Skeletal muscle tissue (tissue), 4 donors: Measurements from ENCODE around the gene FGFR2. TPM values are rescaled to one million over a fixed set of nuclear protein-coding genes. Genes with fewer than 3 reads are reported as not detected.

Source experiments
- H3K27ac ChIP-seq: one replicate; pipeline ENCODE4 v1.7.0; 2013; ENCODE audit warnings: mild to moderate bottlenecking, low read depth, low read length, inconsistent platforms
- H3K27me3 ChIP-seq, 3 donors: one replicate each; pipeline ENCODE4 v1.7.0; 2013; ENCODE audit warnings: low read length in 3 of 3; ENCODE audit not compliant: control insufficient read depth in 3 of 3, insufficient read depth in 3 of 3
- H3K36me3 ChIP-seq, 3 donors: one replicate each; pipeline ENCODE4 v1.7.0; 2013; ENCODE audit warnings: low read length in 3 of 3; ENCODE audit not compliant: control insufficient read depth in 3 of 3, insufficient read depth in 3 of 3
- H3K4me1 ChIP-seq, 3 donors: one replicate each; pipeline ENCODE4 v1.7.0; 2013; ENCODE audit warnings: low read length in 3 of 3, mild to moderate bottlenecking in 3 of 3; ENCODE audit not compliant: control insufficient read depth in 3 of 3, insufficient read depth in 3 of 3
- H3K4me3 ChIP-seq, 3 donors: one replicate each; pipeline ENCODE4 v1.7.0; 2013; ENCODE audit warnings: low read length in 3 of 3
- H3K9ac ChIP-seq, 3 donors: one replicate each; pipeline ENCODE4 v1.7.0; 2013; ENCODE audit warnings: low read length in 3 of 3, mild to moderate bottlenecking in 3 of 3, moderate library complexity in 2 of 3, low read depth in 1 of 3
- H3K9me3 ChIP-seq, 3 donors: one replicate each; pipeline ENCODE4 v1.7.0; 2013; ENCODE audit warnings: low read length in 3 of 3; ENCODE audit not compliant: control insufficient read depth in 3 of 3
- total RNA-seq: library from RNA; depleted of rRNA; stranded (reverse); fragments of >200 nt; gene quantifications from one replicate; pipeline ENCODE4 v1.2.3, GENCODE V29; 2014
- donor health status: Osteomylitis.

The FGFR2 gene
- total RNA-seq, 1 donor from 2014 or later, result 11.5 TPM

- H3K27me3 ChIP-seq, result peaks cover 0 to 12% (median 0%) of the 10 kb centered on the region in 3 donors
- no peak overlapping the region for H3K4me3 ChIP-seq
- H3K9me3 ChIP-seq, result no peaks in the 10 kb centered on the region
- H3K9ac ChIP-seq, result no peak overlapping the region
- H3K36me3 ChIP-seq, result no peaks in the 10 kb centered on the region
- no peak overlapping the region for H3K27ac ChIP-seq
- H3K4me1 ChIP-seq, result no peaks in the 10 kb centered on the region
These were observed 149.3 kb downstream of the FGFR2 start for GRCh38 chr10:121448766-121449421.

DNA sequence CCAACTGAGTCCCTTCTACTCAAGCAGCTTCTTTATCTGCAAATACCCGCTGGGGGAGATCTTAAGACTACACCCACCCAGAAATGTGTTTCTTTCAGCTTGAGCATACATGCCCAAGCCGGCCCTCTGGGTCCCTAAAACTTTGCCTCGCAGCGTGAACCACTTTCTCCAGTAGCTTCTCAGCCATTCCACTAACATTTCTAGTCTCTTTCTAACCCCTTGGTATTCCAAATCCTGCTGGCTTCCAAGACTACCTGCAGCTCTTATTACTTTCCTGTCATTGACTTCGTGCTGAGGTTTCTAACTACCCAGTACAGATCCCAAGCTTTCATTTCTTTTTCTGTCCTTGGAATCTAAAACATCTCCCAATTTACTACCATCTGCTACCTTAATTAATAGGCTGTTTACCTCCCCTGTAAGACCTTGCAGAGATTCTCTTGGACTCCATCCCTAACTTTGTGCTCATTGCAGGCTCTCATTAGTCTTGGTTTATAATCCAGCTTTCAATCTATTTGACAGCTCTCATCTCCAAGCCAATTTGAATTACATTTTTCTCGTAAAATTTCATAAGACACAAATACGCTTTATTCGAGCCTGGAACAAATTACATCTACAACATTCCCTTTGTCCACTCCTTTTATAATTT, 153.6 kb downstream of the FGFR2 start:
- Histone ChIP-seq H3K27me3 (peaks cover 0 to 8% (median 0%) of the 10 kb centered on the region in 3 donors), H3K9me3 (no peaks in the 10 kb centered on the region), H3K4me3 (no peak overlapping the region), H3K9ac (no peak overlapping the region), H3K36me3 (no peaks in the 10 kb centered on the region), H3K27ac (no peak overlapping the region), H3K4me1 (no peaks in the 10 kb centered on the region)

- Histone ChIP-seq H3K36me3 (no peaks in the 10 kb centered on the region), H3K9me3 (no peaks in the 10 kb centered on the region), H3K27me3 (no peaks in the 10 kb centered on the region), H3K27ac (no peak overlapping the region), H3K9ac (no peak overlapping the region), H3K4me1 (no peaks in the 10 kb centered on the region), H3K4me3 (no peak overlapping the region)
These were observed 155.9 kb downstream of the FGFR2 start for GRCh38 chr10:121442086-121442935.

GRCh38 chr10:121440461-121440860, 157.8 kb downstream of the FGFR2 start:
- Histone ChIP-seq H3K9ac (no peak overlapping the region), H3K27me3 (no peaks in the 10 kb centered on the region), H3K9me3 (no peaks in the 10 kb centered on the region), H3K4me3 (no peak overlapping the region), H3K36me3 (no peaks in the 10 kb centered on the region), H3K4me1 (no peaks in the 10 kb centered on the region), H3K27ac (no peak overlapping the region)

DNA sequence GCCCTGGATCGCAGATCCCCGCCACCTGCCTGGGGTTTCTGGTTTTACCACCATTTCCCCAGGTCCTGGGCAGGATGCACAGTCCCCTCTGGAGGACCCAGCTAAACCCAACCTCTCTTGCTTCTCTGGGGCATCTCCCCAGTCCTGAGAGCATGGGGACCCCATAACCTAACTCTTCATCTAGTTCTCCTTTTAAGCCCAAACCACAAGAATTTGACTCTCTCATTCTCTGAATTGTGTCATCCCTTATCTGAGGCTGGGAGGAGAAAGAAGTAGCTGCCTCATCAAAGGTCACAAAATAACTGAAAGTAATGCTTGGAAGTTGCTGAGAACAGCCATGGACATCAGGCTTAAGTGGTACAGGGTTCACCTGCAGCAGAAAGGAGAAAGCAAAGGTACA, 159.9 kb downstream of the FGFR2 start:
- H3K9me3 ChIP-seq, result no peaks in the 10 kb centered on the region
- H3K36me3 ChIP-seq, result no peaks in the 10 kb centered on the region
- H3K27ac ChIP-seq, result no peak overlapping the region
- peaks cover 0 to 3% (median 0%) of the 10 kb centered on the region in 3 donors for H3K27me3 ChIP-seq
- no peak overlapping the region for H3K4me3 ChIP-seq
- H3K9ac ChIP-seq, result no peak overlapping the region
- H3K4me1 ChIP-seq, result no peaks in the 10 kb centered on the region

DNA sequence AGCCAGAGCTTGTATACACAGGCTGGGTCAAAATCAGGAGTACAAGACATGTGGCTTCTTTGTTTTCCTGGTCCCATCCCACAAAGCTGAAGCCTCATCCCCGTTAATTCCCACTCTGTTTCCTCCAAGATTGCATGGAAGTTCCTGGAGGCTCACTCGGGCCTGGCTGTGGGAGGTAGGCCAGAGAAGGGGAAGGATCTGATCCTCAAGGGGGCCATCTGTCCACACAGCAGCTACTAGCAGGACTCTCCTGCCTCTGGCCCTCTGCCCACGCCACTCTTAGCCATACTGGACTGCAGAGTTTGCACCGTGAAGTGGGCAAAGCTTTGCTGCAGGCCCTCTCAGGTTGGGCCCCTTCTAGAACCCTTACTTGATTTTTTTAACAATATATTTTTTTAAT, 160.6 kb downstream of the FGFR2 start:
- Histone ChIP-seq H3K27me3 (peaks cover 0 to 6% (median 0%) of the 10 kb centered on the region in 3 donors), H3K9me3 (no peaks in the 10 kb centered on the region), H3K36me3 (no peaks in the 10 kb centered on the region), H3K27ac (no peak overlapping the region), H3K9ac (no peak overlapping the region), H3K4me1 (no peaks in the 10 kb centered on the region), H3K4me3 (no peak overlapping the region)

DNA sequence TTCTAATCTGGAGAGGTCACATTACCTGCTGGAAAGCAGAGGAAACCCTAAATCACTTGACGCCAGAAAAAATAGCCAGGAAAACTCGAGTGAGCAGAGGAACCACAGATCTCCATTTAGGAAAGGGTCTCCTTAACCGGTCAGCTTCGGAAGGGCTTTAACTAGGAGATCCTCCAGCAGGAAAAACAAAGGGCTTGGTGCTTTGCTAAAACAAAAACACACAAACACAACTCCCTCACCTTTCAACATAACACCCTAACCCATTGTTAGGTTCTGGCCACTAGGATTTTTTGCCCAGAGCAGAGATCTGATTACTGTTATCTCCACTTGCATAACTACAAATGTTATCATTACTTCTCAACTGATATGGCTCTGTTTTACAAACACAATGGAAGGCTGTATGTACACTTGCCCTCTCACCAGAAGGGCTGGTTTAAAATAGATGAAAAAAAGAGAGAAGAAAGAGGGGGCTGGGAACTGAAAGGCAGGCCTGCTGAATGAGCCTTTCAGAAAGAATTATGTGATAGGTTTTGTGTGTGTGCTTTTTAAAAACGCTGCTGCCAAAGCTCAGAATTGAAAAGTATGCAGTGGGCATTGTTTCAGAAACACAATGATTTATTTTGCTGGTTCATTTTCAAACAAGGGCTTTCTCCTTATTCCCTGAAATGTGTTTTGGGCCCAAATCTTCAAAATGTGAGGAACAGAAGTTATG, 161.5 kb downstream of the FGFR2 start:
- Histone ChIP-seq H3K27ac (no peak overlapping the region), H3K4me1 (no peaks in the 10 kb centered on the region), H3K27me3 (peaks cover 0 to 7% (median 0%) of the 10 kb centered on the region in 3 donors), H3K36me3 (no peaks in the 10 kb centered on the region), H3K9me3 (no peaks in the 10 kb centered on the region), H3K4me3 (no peak overlapping the region), H3K9ac (no peak overlapping the region)

- no peaks in the 10 kb centered on the region for H3K9me3 ChIP-seq
- H3K4me3 ChIP-seq, result no peak overlapping the region
- no peak overlapping the region for H3K9ac ChIP-seq
- H3K4me1 ChIP-seq, result no peaks in the 10 kb centered on the region
- no peaks in the 10 kb centered on the region for H3K36me3 ChIP-seq
- peaks cover 0 to 7% (median 0%) of the 10 kb centered on the region in 3 donors for H3K27me3 ChIP-seq
- H3K27ac ChIP-seq, result no peak overlapping the region
These were observed 162.0 kb downstream of the FGFR2 start for GRCh38 chr10:121436281-121436629.

DNA sequence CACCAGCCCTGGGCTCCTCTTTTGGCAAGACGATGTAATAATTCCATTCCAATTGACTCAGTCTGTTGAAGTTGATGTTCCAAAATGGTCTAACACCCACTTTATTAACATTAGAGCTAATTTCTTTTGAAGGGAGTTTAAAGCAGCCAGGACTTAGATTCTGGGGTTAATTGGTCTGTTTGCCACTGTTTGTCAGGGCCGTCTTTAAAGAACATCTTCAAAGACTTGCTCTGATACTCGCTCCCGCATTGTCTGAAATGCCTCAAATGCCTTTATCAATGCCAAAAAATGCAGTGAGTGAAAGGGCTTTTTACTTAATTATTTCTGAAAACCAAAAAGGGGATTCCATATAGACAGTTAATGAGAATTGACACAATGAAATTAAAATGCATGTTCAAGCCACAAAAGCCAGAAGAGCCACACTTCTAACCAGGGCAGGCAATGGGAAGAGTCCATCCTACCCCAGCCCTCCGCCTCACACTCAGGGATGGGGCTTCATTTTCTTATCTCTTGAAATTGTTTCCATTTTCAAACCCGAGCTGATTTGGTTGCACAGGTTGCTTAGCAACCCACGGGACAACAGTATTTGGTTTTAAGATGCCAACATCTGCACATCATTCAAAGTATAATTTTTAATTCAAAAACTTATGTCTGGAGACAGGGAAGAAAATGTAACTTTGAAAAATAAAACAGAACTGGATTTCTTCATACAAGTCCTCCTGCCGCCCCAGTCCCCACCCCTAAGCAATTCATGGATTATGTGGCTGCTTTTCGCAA, 163.0 kb downstream of the FGFR2 start:
- Histone ChIP-seq H3K4me1 (no peaks in the 10 kb centered on the region), H3K4me3 (no peak overlapping the region), H3K9me3 (no peaks in the 10 kb centered on the region), H3K27me3 (peaks cover 0 to 7% (median 0%) of the 10 kb centered on the region in 3 donors), H3K27ac (no peak overlapping the region), H3K9ac (no peak overlapping the region), H3K36me3 (no peaks in the 10 kb centered on the region)
